Measurements from ENCODE around the gene USP48. TPM values are rescaled to one million over a fixed set of nuclear protein-coding genes. Genes with fewer than 3 reads are reported as not detected.
"Not testable (repeated sequence)": the region's sequence is repeated elsewhere in the genome, so short reads cannot be mapped to it uniquely, and the experiment has no call there.

The USP48 gene
- total RNA-seq, 4 donors from 2014 or later = 11.5 to 24.4 (median 14.5) TPM

DNA sequence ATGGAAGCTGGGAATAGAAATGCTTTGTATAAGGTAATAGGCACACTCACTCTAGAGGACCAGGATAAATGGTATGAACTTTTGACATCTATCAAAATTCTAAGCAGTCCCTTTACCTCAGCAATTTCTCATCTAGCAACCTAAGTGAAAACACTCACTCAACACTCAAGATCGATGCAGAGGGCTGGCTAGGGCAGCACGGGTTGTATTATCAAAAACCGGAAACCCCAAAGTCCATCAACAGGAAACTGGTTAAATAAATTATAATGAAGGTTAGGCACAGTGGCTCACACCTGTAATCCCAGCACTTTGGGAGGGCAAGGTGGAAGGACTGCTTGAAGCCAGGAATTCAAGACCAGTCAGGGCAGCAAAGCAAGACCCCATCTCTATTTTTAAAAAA lies 9.4 kb downstream of the USP48 start:
- TF ChIP-seq POLR2A (IDR thresholded peaks at IDR 0.05) = no peak
- no peaks in the 10 kb centered on the region for H3K36me3 ChIP-seq
- ATAC-seq (no peak), DNase-seq (no peak)
- no peaks in the 10 kb centered on the region for H3K27me3 ChIP-seq
- in situ Hi-C loops (cut with MboI; ENCODE audit: low sequenced_read_pairs in 4 of 4) = loop anchor here in 1 of 4 donors (25.0 kb wide), 1 partner anchor 189 kb away; no protein-coding TSS in a partner anchor
- no peaks in the 10 kb centered on the region for H3K9me3 ChIP-seq
- no peak overlapping the region for H3K4me3 ChIP-seq
- intact Hi-C loops (cut with DNase I; ENCODE audit: low total_unique reads) = no loop called here
- peaks cover 3 to 5% of the 10 kb centered on the region in 2 donors for H3K4me1 ChIP-seq
- H3K27ac ChIP-seq = no peak overlapping the region

DNA sequence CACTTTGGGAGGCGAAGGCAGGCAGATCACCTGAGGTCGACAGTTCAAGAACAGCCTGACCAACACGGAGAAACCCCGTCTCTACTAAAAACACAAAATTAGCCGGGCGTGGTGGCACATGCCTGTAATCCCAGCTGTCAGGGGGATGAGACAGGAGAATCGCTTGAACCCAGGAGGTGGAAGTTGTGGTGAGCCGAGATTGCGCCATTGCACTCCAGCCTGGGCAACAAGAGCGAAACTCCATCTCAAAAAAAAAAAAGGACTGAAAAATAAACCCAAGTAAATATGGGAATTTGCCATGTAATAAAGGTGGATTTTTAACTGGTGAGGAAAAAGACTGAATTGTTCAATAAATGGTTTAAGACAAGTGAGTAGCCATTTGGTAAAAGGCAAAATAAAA lies 11.3 kb downstream of the USP48 start:
- H3K27ac ChIP-seq; H3K9me3 ChIP-seq; intact Hi-C loops (cut with DNase I; ENCODE audit: low total_unique reads); H3K4me1 ChIP-seq; ATAC-seq; H3K27me3 ChIP-seq; H3K36me3 ChIP-seq; H3K4me3 ChIP-seq; DNase-seq: not testable (repeated sequence)
- in situ Hi-C loops (cut with MboI; ENCODE audit: low sequenced_read_pairs in 4 of 4) = loop anchor here in 1 of 4 donors (25.0 kb wide), 1 partner anchor 191 kb away; no protein-coding TSS in a partner anchor

DNA sequence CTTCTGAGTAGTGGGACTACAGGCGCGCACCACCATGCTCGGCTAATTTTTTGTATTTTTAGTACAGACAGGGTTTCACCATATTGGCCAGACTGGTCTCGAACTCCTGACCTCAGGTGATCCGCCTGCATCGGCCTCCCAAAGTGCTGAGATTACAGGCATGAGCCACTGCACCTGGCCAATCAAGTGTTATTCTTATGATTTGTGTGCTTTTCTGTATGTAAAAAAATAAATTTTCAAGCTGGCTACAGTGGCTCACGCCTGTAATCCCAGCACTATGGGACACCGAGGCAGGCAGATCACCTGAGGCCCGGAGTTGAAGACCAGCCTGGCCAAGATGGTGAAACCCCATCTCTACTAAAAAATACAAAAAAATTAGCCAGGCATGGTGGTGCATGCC lies 12.3 kb downstream of the USP48 start:
- H3K4me3 ChIP-seq; intact Hi-C loops (cut with DNase I; ENCODE audit: low total_unique reads); H3K36me3 ChIP-seq; H3K4me1 ChIP-seq; H3K27ac ChIP-seq; ATAC-seq; DNase-seq; H3K9me3 ChIP-seq; H3K27me3 ChIP-seq: not testable (repeated sequence)
- in situ Hi-C loops (cut with MboI; ENCODE audit: low sequenced_read_pairs in 4 of 4) = loop anchor here in 1 of 4 donors (25.0 kb wide), 1 partner anchor 192 kb away; no protein-coding TSS in a partner anchor

DNA sequence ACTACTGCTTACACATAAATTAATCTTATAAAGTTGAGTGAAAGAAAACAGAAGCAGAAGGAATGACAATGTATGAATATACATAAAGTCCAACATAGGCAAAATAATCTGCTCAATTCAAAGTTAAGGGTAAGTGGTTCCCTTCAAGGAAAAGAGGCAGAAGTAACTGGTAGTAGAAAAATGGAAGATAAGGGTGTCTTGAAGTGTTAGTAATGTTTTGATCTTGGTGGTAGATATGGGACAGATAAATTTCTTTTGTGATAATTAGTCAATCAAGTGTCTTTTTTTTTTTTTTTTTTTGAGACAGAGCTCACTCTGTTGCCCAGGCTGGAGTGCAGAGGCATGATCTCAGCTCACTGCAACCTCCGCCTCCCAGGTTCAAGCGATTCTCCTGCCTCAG lies 12.7 kb downstream of the USP48 start:
- no peak overlapping the region for H3K27ac ChIP-seq
- intact Hi-C loops (cut with DNase I; ENCODE audit: low total_unique reads) = no loop called here
- H3K4me1 ChIP-seq = peaks cover 6 to 12% of the 10 kb centered on the region in 2 donors
- no peaks in the 10 kb centered on the region for H3K9me3 ChIP-seq
- TF ChIP-seq POLR2A (IDR thresholded peaks at IDR 0.05) = no peak
- TF ChIP-seq, protein P1, sequence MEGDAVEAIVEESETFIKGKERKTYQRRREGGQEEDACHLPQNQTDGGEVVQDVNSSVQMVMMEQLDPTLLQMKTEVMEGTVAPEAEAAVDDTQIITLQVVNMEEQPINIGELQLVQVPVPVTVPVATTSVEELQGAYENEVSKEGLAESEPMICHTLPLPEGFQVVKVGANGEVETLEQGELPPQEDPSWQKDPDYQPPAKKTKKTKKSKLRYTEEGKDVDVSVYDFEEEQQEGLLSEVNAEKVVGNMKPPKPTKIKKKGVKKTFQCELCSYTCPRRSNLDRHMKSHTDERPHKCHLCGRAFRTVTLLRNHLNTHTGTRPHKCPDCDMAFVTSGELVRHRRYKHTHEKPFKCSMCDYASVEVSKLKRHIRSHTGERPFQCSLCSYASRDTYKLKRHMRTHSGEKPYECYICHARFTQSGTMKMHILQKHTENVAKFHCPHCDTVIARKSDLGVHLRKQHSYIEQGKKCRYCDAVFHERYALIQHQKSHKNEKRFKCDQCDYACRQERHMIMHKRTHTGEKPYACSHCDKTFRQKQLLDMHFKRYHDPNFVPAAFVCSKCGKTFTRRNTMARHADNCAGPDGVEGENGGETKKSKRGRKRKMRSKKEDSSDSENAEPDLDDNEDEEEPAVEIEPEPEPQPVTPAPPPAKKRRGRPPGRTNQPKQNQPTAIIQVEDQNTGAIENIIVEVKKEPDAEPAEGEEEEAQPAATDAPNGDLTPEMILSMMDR (IDR thresholded peaks at IDR 0.05 in 4 of 5, conservative IDR thresholded peaks at IDR 0.05 in 1 of 5) = no peak
- in situ Hi-C loops (cut with MboI; ENCODE audit: low sequenced_read_pairs in 4 of 4) = loop anchor here in 1 of 4 donors (25.0 kb wide), 1 partner anchor 192 kb away; no protein-coding TSS in a partner anchor
- H3K27me3 ChIP-seq = no peaks in the 10 kb centered on the region
- no peak for DNase-seq
- no peak for ATAC-seq
- H3K36me3 ChIP-seq = no peaks in the 10 kb centered on the region
- H3K4me3 ChIP-seq = no peak overlapping the region

DNA sequence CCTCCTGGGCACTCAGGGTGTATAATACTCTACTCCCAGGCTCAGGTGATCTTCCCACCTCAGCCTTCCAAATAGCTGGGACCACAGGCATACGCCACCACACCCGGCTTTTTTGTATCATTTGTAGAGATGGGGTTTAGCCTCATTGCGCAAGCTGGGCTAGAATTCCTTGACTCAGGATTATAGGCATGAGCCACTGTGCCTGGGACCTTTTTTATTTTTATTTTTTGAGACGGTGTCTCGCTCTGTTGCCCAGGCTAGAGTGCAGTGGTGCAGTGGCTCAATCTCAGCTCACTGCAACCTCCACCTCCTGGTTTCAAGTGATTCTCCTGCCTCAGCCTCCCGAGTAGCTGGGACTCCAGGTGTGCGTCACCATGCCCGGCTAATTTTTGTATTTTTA lies 15.8 kb downstream of the USP48 start:
- H3K27ac ChIP-seq; ATAC-seq; H3K27me3 ChIP-seq; H3K36me3 ChIP-seq; H3K9me3 ChIP-seq; DNase-seq; H3K4me3 ChIP-seq; intact Hi-C loops (cut with DNase I; ENCODE audit: low total_unique reads): not testable (repeated sequence)
- H3K4me1 ChIP-seq = peaks cover 29 to 37% of the 10 kb centered on the region in 2 donors
- in situ Hi-C loops (cut with MboI; ENCODE audit: low sequenced_read_pairs in 4 of 4) = loop anchor here in 1 of 4 donors (25.0 kb wide), 1 partner anchor 195 kb away; no protein-coding TSS in a partner anchor

DNA sequence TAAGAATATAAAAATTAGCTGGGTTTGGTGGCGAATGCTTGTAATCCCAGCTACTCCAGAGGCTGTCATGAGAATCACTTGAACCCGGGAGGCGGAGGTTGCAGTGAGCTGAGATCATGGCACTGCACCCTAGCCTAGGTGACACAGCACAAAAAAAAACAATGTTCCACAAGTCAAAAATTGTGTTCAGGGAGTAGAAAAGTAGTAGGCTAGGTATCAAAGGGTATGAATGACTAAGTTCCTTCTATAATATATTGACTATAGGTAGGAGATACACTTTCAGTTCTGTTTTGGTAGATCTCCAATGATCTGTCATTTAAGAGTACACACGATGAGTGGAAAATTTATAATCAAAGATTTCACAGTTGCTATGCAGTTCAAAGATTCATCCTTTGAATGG lies 16.7 kb downstream of the USP48 start:
- TF ChIP-seq, protein P1 (IDR thresholded peaks at IDR 0.05 in 4 of 5, conservative IDR thresholded peaks at IDR 0.05 in 1 of 5) = no peak
- no peak for TF ChIP-seq POLR2A (IDR thresholded peaks at IDR 0.05)
- in situ Hi-C loops (cut with MboI; ENCODE audit: low sequenced_read_pairs in 4 of 4) (loop anchor here in 1 of 4 donors (25.0 kb wide), 1 partner anchor 196 kb away; no protein-coding TSS in a partner anchor), intact Hi-C loops (cut with DNase I; ENCODE audit: low total_unique reads) (no loop called here)
- no peaks in the 10 kb centered on the region for H3K27me3 ChIP-seq
- no peak for ATAC-seq
- H3K4me1 ChIP-seq = peaks cover 29 to 37% of the 10 kb centered on the region in 2 donors
- H3K9me3 ChIP-seq = no peaks in the 10 kb centered on the region
- no peak overlapping the region for H3K27ac ChIP-seq
- no peak for DNase-seq
- no peaks in the 10 kb centered on the region for H3K36me3 ChIP-seq
- H3K4me3 ChIP-seq = no peak overlapping the region

Data from gastrocnemius medialis (tissue), 4 donors.